Osteoblast (primary cell): ENCODE measurements around the gene COL4A6. TPM values are rescaled to one million over a fixed set of nuclear protein-coding genes. Genes with fewer than 3 reads are reported as not detected.

ENCODE experiments used
- DNase-seq: peaks from one replicate; pipeline ENCODE4 v3.0.0; 2011; ENCODE audit warnings: low spot score, mixed read lengths; ENCODE audit not compliant: insufficient read length; ENCODE audit errors: missing footprints
- H2AFZ ChIP-seq: 2 replicates; pipeline ENCODE4 v1.6.0; 2011; ENCODE audit warnings: mild to moderate bottlenecking, low read length
- H3K27ac ChIP-seq: 2 replicates; pipeline ENCODE4 v1.5.1; 2011; ENCODE audit warnings: mild to moderate bottlenecking, low read depth, low read length, moderate library complexity
- H3K27me3 ChIP-seq: 2 replicates; pipeline ENCODE4 v1.6.0; 2012; ENCODE audit warnings: mild to moderate bottlenecking, control low read depth, inconsistent platforms, low read length, moderate library complexity; ENCODE audit not compliant: insufficient read depth
- H3K36me3 ChIP-seq: 2 replicates; pipeline ENCODE4 v1.5.1; 2011; ENCODE audit warnings: mild to moderate bottlenecking, low read length, control low read depth, moderate library complexity; ENCODE audit not compliant: insufficient read depth
- H3K4me1 ChIP-seq: 2 replicates; pipeline ENCODE4 v1.5.1; 2011; ENCODE audit warnings: mild to moderate bottlenecking, low read length, control low read depth, moderate library complexity; ENCODE audit not compliant: insufficient read depth
- H3K4me2 ChIP-seq: 2 replicates; pipeline ENCODE4 v1.6.0; 2011; ENCODE audit warnings: mild to moderate bottlenecking, low read length; ENCODE audit not compliant: insufficient read depth
- H3K4me3 ChIP-seq: fragments of 200-600 bp; sonication (generic); 3 replicates; pipeline ENCODE4 v1.5.1; 2012; ENCODE audit warnings: mild to moderate bottlenecking, low read length, inconsistent platforms; ENCODE audit not compliant: insufficient read depth
- H3K79me2 ChIP-seq: 2 replicates; pipeline ENCODE4 v1.6.0; 2012; ENCODE audit warnings: mild to moderate bottlenecking, low read length, control low read depth, inconsistent platforms; ENCODE audit not compliant: insufficient read depth
- H3K9me3 ChIP-seq: 2 replicates; pipeline ENCODE4 v1.5.1; 2011; ENCODE audit warnings: low read depth, low read length, control low read depth
- H4K20me1 ChIP-seq: 2 replicates; pipeline ENCODE4 v1.6.0; 2012; ENCODE audit warnings: mild to moderate bottlenecking, low read length, control low read depth; ENCODE audit not compliant: insufficient read depth
- CTCF ChIP-seq: IDR thresholded peaks from 2 replicates; pipeline ENCODE4 v1.5.1; 2011; ENCODE audit warnings: mild to moderate bottlenecking, low read depth, low read length, moderate library complexity; ENCODE audit errors: extremely low read depth
- total RNA-seq: library from RNA; depleted of rRNA; stranded (reverse); fragments of >200 nt; gene quantifications from 2 replicates; pipeline ENCODE4 v1.2.3, GENCODE V29; 2012

The COL4A6 gene
- total RNA-seq, 1 donor, result not detected

- no peaks in the 10 kb centered on the region for H3K9me3 ChIP-seq
- H3K36me3 ChIP-seq, result no peaks in the 10 kb centered on the region
- no peak for TF ChIP-seq CTCF
- H3K4me3 ChIP-seq, result no peak overlapping the region
- DNase-seq, result no peak
- H2AFZ ChIP-seq, result no peak overlapping the region
- H3K27ac ChIP-seq, result no peak overlapping the region
- H3K27me3 ChIP-seq, result peaks cover 34% of the 10 kb centered on the region
- H4K20me1 ChIP-seq, result no peaks in the 10 kb centered on the region
- H3K79me2 ChIP-seq, result no peaks in the 10 kb centered on the region
- H3K4me1 ChIP-seq, result no peaks in the 10 kb centered on the region
- H3K4me2 ChIP-seq, result no peak overlapping the region
These were observed 89.7 kb downstream of the COL4A6 start for GRCh38 chrX:108348525-108348924.

GRCh38 chrX:108347800-108348199 is 90.4 kb downstream of the COL4A6 start:
- Histone ChIP-seq H2AFZ (no peak overlapping the region), H4K20me1 (no peaks in the 10 kb centered on the region), H3K4me2 (no peak overlapping the region), H3K27ac (no peak overlapping the region), H3K27me3 (peaks cover 34% of the 10 kb centered on the region), H3K79me2 (no peaks in the 10 kb centered on the region), H3K4me1 (no peaks in the 10 kb centered on the region), H3K4me3 (no peak overlapping the region), H3K36me3 (no peaks in the 10 kb centered on the region), H3K9me3 (no peaks in the 10 kb centered on the region)
- DNase-seq, result no peak
- TF ChIP-seq CTCF, result no peak

- Histone ChIP-seq H3K27ac (no peak overlapping the region), H3K4me1 (no peaks in the 10 kb centered on the region), H3K27me3 (peaks cover 16% of the 10 kb centered on the region), H4K20me1 (no peaks in the 10 kb centered on the region), H3K9me3 (no peaks in the 10 kb centered on the region), H2AFZ (no peak overlapping the region), H3K4me2 (no peak overlapping the region), H3K36me3 (no peaks in the 10 kb centered on the region), H3K79me2 (no peaks in the 10 kb centered on the region), H3K4me3 (no peak overlapping the region)
- no peak for TF ChIP-seq CTCF
- DNase-seq, result no peak
These were observed 94.0 kb downstream of the COL4A6 start for GRCh38 chrX:108344216-108344615.

DNA sequence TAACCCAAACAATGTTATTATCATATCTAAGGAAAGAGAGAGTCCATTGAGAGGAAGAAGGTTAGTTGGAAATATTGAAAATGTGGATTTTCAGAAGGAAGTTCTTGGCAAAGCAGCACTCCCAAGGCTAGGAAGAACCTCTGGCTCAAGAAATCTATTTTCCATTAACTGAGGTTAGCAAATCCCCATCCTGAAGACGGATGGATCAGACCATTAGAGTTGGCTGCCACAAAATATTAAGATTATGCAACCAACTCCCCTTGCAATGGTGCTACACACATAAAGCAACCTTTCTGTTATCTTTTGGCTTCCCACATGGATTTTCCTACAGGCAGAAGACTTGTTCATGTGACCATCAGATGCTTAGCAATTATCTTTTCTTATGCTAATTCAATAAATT is 96.3 kb downstream of the COL4A6 start:
- H3K79me2 ChIP-seq, result no peaks in the 10 kb centered on the region
- no peaks in the 10 kb centered on the region for H3K4me1 ChIP-seq
- no peak overlapping the region for H3K4me2 ChIP-seq
- H2AFZ ChIP-seq, result no peak overlapping the region
- no peak for DNase-seq
- no peak overlapping the region for H3K27ac ChIP-seq
- no peaks in the 10 kb centered on the region for H3K9me3 ChIP-seq
- H3K36me3 ChIP-seq, result no peaks in the 10 kb centered on the region
- peaks cover 10% of the 10 kb centered on the region for H3K27me3 ChIP-seq
- H4K20me1 ChIP-seq, result no peaks in the 10 kb centered on the region
- no peak overlapping the region for H3K4me3 ChIP-seq
- no peak for TF ChIP-seq CTCF
